Bronchial smooth muscle cell (primary cell): ENCODE data around the gene VLDLR. TPM values are rescaled to one million over a fixed set of nuclear protein-coding genes. Genes with fewer than 3 reads are reported as not detected.

Experiments used
- total RNA-seq: library from RNA; depleted of rRNA; stranded (reverse); fragments of >200 nt; gene quantifications from 2 replicates; pipeline ENCODE4 v1.2.1, GENCODE V29; 2014

Gene VLDLR
- total RNA-seq, result 6.6 and 17.3 TPM in 2 replicates

DNA sequence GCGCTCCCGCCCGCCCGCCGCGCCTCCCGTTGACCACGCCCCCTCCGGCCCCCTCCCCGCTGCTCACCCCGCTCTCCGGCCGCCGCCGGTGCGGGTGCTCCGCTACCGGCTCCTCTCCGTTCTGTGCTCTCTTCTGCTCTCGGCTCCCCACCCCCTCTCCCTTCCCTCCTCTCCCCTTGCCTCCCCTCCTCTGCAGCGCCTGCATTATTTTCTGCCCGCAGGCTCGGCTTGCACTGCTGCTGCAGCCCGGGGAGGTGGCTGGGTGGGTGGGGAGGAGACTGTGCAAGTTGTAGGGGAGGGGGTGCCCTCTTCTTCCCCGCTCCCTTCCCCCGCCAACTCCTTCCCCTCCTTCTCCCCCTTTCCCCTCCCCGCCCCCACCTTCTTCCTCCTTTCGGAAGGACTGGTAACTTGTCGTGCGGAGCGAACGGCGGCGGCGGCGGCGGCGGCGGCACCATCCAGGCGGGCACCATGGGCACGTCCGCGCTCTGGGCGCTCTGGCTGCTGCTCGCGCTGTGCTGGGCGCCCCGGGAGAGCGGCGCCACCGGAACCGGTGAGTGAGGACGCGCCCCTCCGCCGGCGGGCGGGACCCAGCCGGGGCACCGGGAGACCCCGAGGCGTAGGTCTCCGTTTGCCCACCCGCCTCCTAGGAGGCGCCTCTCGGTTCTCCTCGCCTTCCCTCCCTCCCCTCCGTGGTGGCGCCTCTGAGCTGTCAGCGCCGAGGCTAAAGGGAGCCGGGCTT is at the start of gene VLDLR:
VLDLR (plus strand) TSS at position 66 of the 739 bp plus-strand sequence; CDS start at position 469, 403 bp downstream.

Other genes with a start within 250 kb of the VLDLR start
- not detected in 2 replicates for gene KCNV2, start 95.7 kb downstream of the VLDLR start, total RNA-seq
- gene PUM3, start 222.3 kb downstream of the VLDLR start, total RNA-seq, result 24.0 and 33.9 TPM in 2 replicates